Measurements from ENCODE around the gene TTLL11. TPM values are rescaled to one million over a fixed set of nuclear protein-coding genes. Genes with fewer than 3 reads are reported as not detected.

TTLL11 gene
- total RNA-seq, 1 donor from 2014 or later, result 23.9 TPM

- no peak overlapping the region for H3K27ac Mint-ChIP-seq (ENCODE audit: unreplicated experiment)
These were observed 203.0 kb downstream of the TTLL11 start for GRCh38 chr9:121889990-121890563.

DNA sequence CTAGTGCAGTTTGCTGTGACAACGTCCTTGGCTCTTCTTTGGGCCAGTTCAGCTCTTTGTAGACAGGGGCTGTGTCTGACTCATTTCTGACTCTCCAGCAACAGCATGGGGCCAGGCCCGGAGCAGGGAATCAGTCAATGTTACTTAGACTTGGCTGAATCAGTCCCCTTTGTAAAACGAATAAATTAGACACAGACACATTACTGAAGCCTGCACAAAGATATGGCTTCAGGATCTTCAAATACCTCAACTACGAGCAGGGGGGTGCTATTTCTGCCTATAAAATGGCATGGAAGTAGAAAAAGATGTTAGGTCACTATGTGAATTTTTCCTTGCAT, 204.7 kb downstream of the TTLL11 start:
- no peaks in the 10 kb centered on the region for H3K27me3 Mint-ChIP-seq (ENCODE audit: unreplicated experiment)
- H3K4me3 Mint-ChIP-seq (ENCODE audit: unreplicated experiment), result no peak overlapping the region
- H3K36me3 Mint-ChIP-seq (ENCODE audit: unreplicated experiment), result no peaks in the 10 kb centered on the region
- no peaks in the 10 kb centered on the region for H3K9me3 Mint-ChIP-seq (ENCODE audit: unreplicated experiment)
- peak overlapping the region; percentile 18 for H3K27ac Mint-ChIP-seq (ENCODE audit: unreplicated experiment)
- H3K4me1 Mint-ChIP-seq (ENCODE audit: low read depth, unreplicated experiment), result peaks cover 33% of the 10 kb centered on the region
- TF ChIP-seq CTCF (IDR thresholded peaks at IDR 0.05; ENCODE audit: partially characterized antibody, unreplicated experiment), result no peak
- DNase-seq, result no peak

More at GRCh38 chr9:121889990-121890563, 203.0 kb downstream of the TTLL11 start:
- Mint-ChIP-seq H3K36me3 (ENCODE audit: unreplicated experiment) (no peaks in the 10 kb centered on the region), H3K4me1 (ENCODE audit: low read depth, unreplicated experiment) (peaks cover 19% of the 10 kb centered on the region), H3K9me3 (ENCODE audit: unreplicated experiment) (no peaks in the 10 kb centered on the region), H3K4me3 (ENCODE audit: unreplicated experiment) (no peak overlapping the region), H3K27me3 (ENCODE audit: unreplicated experiment) (peaks cover 2% of the 10 kb centered on the region)
- no peak for DNase-seq
- TF ChIP-seq CTCF (IDR thresholded peaks at IDR 0.05; ENCODE audit: partially characterized antibody, unreplicated experiment), result no peak

- peaks cover 33% of the 10 kb centered on the region for H3K4me1 Mint-ChIP-seq (ENCODE audit: low read depth, unreplicated experiment)
- no peaks in the 10 kb centered on the region for H3K27me3 Mint-ChIP-seq (ENCODE audit: unreplicated experiment)
- H3K9me3 Mint-ChIP-seq (ENCODE audit: unreplicated experiment), result no peaks in the 10 kb centered on the region
- no peak overlapping the region for H3K4me3 Mint-ChIP-seq (ENCODE audit: unreplicated experiment)
- no peak overlapping the region for H3K27ac Mint-ChIP-seq (ENCODE audit: unreplicated experiment)
- H3K36me3 Mint-ChIP-seq (ENCODE audit: unreplicated experiment), result peaks cover under 1% of the 10 kb centered on the region
- TF ChIP-seq CTCF (IDR thresholded peaks at IDR 0.05; ENCODE audit: partially characterized antibody, unreplicated experiment), result no peak
- no peak for DNase-seq
These were observed 205.3 kb downstream of the TTLL11 start for GRCh38 chr9:121887553-121888437.

- H3K4me1 Mint-ChIP-seq (ENCODE audit: low read depth, unreplicated experiment), result peaks cover 33% of the 10 kb centered on the region
- no peak overlapping the region for H3K27ac Mint-ChIP-seq (ENCODE audit: unreplicated experiment)
- H3K9me3 Mint-ChIP-seq (ENCODE audit: unreplicated experiment), result no peaks in the 10 kb centered on the region
- peaks cover 5% of the 10 kb centered on the region for H3K36me3 Mint-ChIP-seq (ENCODE audit: unreplicated experiment)
- TF ChIP-seq CTCF (IDR thresholded peaks at IDR 0.05; ENCODE audit: partially characterized antibody, unreplicated experiment), result no peak
- no peak overlapping the region for H3K4me3 Mint-ChIP-seq (ENCODE audit: unreplicated experiment)
- no peak for DNase-seq
- peaks cover 3% of the 10 kb centered on the region for H3K27me3 Mint-ChIP-seq (ENCODE audit: unreplicated experiment)
These were observed 206.2 kb downstream of the TTLL11 start for GRCh38 chr9:121886759-121887485.

All from glutamatergic neuron (in vitro differentiated cells).